Measurements from ENCODE around the gene PRELP. TPM values are rescaled to one million over a fixed set of nuclear protein-coding genes. Genes with fewer than 3 reads are reported as not detected.
A peak's percentile ranks its signal among the peaks of the same experiment; 100 is the strongest.

Gene PRELP
- total RNA-seq, 4 donors from 2014 or later: 16.1 to 65.0 (median 20.7) TPM

DNA sequence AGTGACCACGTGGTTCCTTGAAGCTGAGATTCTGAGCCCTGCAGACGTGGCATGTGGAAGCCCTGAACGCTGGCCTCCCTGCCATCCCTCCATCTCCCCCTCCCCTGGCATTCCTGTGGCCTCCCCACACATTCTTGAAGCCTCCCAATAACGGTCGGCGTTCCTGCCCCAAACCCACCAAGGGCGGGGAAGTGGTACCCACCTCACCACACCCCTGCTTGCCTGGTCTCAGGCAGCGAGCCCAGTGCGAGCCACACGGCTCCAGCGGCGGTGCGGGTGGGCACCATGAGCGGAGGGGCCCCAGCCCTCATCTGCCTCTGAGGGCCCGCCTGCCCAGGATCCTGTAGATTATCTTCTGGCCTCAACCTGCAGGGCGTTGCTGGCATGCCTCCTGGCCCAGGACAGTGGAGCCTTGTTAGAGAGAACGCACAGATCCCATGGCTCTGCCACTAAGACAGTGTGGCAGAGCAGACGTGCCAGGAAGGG lies 20.6 kb upstream of the PRELP start:
- no peak for DNase-seq (ENCODE audit: low spot score in 2 of 2)
- H3K4me3 ChIP-seq (ENCODE audit: low read depth, poor library complexity, severe bottlenecking): no peak overlapping the region
- intact Hi-C loops (cut with DNase I; ENCODE audit: low total_unique reads): no loop called here
- WGBS, 2 donors: 75 to 86% methylated on average over 17 to 18 of the region's 18 CpGs
- TF ChIP-seq, protein P1, sequence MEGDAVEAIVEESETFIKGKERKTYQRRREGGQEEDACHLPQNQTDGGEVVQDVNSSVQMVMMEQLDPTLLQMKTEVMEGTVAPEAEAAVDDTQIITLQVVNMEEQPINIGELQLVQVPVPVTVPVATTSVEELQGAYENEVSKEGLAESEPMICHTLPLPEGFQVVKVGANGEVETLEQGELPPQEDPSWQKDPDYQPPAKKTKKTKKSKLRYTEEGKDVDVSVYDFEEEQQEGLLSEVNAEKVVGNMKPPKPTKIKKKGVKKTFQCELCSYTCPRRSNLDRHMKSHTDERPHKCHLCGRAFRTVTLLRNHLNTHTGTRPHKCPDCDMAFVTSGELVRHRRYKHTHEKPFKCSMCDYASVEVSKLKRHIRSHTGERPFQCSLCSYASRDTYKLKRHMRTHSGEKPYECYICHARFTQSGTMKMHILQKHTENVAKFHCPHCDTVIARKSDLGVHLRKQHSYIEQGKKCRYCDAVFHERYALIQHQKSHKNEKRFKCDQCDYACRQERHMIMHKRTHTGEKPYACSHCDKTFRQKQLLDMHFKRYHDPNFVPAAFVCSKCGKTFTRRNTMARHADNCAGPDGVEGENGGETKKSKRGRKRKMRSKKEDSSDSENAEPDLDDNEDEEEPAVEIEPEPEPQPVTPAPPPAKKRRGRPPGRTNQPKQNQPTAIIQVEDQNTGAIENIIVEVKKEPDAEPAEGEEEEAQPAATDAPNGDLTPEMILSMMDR (IDR thresholded peaks at IDR 0.05): no peak
- no peak for TF ChIP-seq POLR2A (IDR thresholded peaks at IDR 0.05)

GRCh38 chr1:203455706-203456105 lies 19.9 kb upstream of the PRELP start:
- intact Hi-C loops (cut with DNase I; ENCODE audit: low total_unique reads): no loop called here
- peak in 1 of 2 donors; percentile 85 for DNase-seq (ENCODE audit: low spot score in 2 of 2)
- WGBS, 2 donors: 60 to 71% methylated on average over 3 of the region's 3 CpGs
- H3K4me3 ChIP-seq (ENCODE audit: low read depth, poor library complexity, severe bottlenecking): no peak overlapping the region
- TF ChIP-seq, protein P1 (IDR thresholded peaks at IDR 0.05): no peak
- no peak for TF ChIP-seq POLR2A (IDR thresholded peaks at IDR 0.05)

- H3K4me3 ChIP-seq (ENCODE audit: low read depth, poor library complexity, severe bottlenecking): no peak overlapping the region
- 85 to 97% methylated on average over 4 of the region's 4 CpGs for WGBS, 2 donors
- DNase-seq (ENCODE audit: low spot score in 2 of 2): no peak
- intact Hi-C loops (cut with DNase I; ENCODE audit: low total_unique reads): no loop called here
- TF ChIP-seq POLR2A (IDR thresholded peaks at IDR 0.05): no peak
- TF ChIP-seq, protein P1 (IDR thresholded peaks at IDR 0.05): no peak
Measured at GRCh38 chr1:203456577-203456976, 19.0 kb upstream of the PRELP start.

DNA sequence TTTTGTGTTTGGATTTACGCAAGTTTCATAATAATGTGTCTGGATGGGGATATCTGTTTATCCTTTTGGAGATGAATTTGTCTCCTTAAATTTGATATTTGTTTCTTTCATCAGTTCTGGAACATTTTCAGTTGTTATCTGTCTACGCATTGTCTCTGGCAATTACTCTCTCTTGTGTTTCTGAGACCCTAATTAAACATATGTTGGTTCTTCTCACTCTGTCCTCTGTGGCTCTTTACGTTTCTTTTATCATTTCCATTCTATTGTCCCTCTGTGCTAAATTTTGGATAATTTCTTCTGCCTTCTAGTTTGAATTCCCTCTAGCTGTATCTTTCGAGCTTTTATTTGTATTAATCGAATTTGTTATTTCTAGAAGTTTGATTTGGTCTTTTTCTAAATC lies 17.5 kb upstream of the PRELP start:
- DNase-seq (ENCODE audit: low spot score in 2 of 2): no peak
- no peak for TF ChIP-seq POLR2A (IDR thresholded peaks at IDR 0.05)
- TF ChIP-seq, protein P1 (IDR thresholded peaks at IDR 0.05): no peak
- intact Hi-C loops (cut with DNase I; ENCODE audit: low total_unique reads): no loop called here
- no peak overlapping the region for H3K4me3 ChIP-seq (ENCODE audit: low read depth, poor library complexity, severe bottlenecking)
- 92 to 95% methylated on average over 5 of the region's 5 CpGs for WGBS, 2 donors

DNA sequence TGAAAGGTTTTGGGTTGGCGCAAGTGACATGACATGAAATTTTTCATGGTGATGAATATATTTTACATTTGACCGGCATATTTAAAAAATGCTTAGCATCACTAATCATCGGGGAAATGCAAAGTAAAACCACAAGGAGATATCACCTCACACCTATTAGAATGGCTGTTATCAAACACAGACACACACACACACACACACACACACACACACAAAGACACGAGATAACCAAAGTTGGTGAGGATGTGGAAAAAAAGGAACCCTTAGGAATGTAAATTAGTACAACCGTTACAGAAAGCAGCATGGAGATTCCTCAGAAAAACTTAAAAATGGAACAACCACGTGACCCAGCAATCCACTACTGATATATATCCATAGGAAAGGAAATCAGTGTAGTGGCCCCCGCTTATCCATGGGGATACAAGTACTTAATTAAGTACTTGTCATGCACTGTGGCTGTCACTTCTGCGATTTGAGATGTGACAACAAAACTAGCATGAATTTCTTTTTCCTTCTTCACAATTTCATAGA lies 15.9 kb upstream of the PRELP start:
- no peak overlapping the region for H3K4me3 ChIP-seq (ENCODE audit: low read depth, poor library complexity, severe bottlenecking)
- no peak for DNase-seq (ENCODE audit: low spot score in 2 of 2)
- intact Hi-C loops (cut with DNase I; ENCODE audit: low total_unique reads): no loop called here
- TF ChIP-seq, protein P1 (IDR thresholded peaks at IDR 0.05): no peak
- no peak for TF ChIP-seq POLR2A (IDR thresholded peaks at IDR 0.05)
- 79 to 81% methylated on average over 8 of the region's 8 CpGs for WGBS, 2 donors

- 64 to 75% methylated on average over 5 of the region's 5 CpGs for WGBS, 2 donors
- no peak for TF ChIP-seq POLR2A (IDR thresholded peaks at IDR 0.05)
- TF ChIP-seq, protein P1 (IDR thresholded peaks at IDR 0.05): no peak
- intact Hi-C loops (cut with DNase I; ENCODE audit: low total_unique reads): no loop called here
- DNase-seq (ENCODE audit: low spot score in 2 of 2): no peak
- no peak overlapping the region for H3K4me3 ChIP-seq (ENCODE audit: low read depth, poor library complexity, severe bottlenecking)
Measured at GRCh38 chr1:203461717-203462116, 13.9 kb upstream of the PRELP start.

Data from lower leg skin (tissue), 4 donors.